Medulla oblongata (tissue), 1 donor: ENCODE measurements around the gene ENO2.
A peak's percentile ranks its signal among the peaks of the same experiment; 100 is the strongest.
"Not testable (repeated sequence)": the region's sequence is repeated elsewhere in the genome, so short reads cannot be mapped to it uniquely, and the experiment has no call there.

Experiments
- DNase-seq: peaks from one replicate; pipeline ENCODE4 v3.0.0-alpha.2; 2015; ENCODE audit errors: extremely low spot score

The ENO2 gene

DNA sequence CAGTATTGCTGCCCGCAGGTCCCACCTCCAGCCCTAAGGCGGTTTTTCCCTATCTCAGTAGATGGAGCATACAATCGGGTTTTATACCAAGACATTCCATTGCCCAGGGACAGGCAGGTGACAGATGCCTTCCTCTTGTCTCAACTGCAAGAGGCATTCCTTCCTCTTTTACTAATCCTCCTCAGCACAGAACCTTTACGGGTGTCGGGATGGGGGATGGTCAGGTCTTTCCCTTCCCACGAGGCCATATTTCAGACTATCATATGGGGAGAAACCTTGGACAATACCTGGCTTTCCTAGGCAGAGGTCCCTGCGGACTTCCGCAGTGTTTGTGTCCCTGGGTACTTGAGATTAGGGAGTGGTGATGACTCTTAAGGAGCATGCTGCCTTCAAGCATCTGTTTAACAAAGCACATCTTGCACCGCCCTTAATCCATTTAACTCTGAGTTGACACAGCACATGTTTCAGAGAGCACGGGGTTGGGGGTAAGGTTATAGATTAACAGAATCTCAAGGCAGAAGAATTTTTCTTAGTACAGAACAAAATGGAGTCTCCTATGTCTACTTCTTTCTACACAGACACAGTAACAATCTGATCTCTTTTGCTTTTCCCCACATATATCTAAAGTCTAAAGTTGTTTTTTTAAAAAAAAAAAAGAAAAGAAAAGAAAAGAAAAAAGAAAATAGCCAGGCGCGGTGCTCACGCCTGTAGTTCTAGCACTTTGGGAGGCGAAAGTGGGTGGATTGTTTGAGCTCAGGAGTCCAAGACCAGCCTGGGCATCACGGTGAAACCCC lies 28.0 kb upstream of the ENO2 start:
- not testable (repeated sequence) for DNase-seq

- DNase-seq = peak; percentile 7
Measured at GRCh38 chr12:6887460-6887859, 26.9 kb upstream of the ENO2 start.

- DNase-seq = peak; percentile 3
Measured at GRCh38 chr12:6888360-6888759, 26.0 kb upstream of the ENO2 start.

GRCh38 chr12:6888794-6889193 lies 25.6 kb upstream of the ENO2 start:
- DNase-seq = not testable (repeated sequence)

- not testable (repeated sequence) for DNase-seq
Measured at GRCh38 chr12:6889775-6890573, 24.4 kb upstream of the ENO2 start.

DNA sequence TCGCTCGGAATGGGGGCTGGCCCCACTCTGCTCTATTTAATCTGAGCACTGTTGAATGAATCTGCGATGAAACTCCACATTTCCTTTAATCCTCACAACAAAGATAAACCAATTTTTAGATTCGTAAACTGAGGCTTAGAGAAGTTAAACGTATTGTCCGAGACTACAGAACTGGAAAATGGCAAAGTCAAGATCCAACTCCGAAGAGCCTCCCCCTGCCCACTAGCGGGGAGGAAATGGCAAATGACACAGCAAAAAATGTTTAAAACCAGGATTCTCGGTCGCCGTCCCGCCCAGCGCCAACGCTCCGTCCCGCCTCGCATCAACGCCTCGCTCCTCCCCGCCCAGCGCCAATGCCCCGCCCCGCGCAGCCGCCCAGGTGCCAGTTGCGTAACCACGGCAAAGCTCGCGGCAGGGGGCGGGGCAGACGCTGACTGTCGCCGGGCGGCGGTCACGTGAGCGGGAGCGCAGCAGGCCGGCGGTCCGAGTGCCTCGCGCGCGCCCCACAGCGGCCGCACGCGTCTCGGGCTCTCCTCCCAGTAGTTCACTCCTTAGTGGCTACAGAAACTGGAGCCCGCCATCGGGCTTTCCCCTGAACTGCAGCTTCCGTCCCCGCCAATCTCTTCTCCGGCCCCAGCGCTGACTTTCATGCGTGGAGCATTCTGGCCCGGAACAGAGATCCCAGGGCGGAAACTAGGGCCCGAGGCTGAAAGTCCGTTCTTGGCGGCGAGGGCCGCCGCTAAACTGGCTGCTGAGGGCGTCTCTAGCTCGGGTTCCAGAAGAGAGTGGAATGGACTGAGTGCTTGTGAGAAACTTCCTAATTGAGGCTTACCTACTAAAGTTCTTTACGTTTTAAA lies 23.4 kb upstream of the ENO2 start:
- DNase-seq = peak; percentile 97

DNA sequence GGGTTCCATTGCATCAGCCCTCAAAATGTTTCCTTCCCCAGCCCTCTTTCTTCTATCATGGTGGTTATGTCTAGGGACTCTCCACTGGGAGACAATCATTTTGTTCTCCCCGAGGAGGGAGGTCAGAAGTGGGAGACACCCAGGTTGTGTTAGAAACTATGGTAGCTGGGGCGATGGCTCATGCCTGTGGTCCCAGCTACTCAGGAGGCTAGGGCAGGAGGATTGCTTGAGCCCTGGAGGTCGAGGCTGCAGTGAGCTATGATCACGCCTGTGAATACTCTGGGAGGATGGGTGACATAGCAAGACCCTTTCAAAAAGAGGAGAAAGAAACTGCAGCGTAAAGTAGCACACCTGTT lies 22.8 kb upstream of the ENO2 start:
- DNase-seq = no peak

DNA sequence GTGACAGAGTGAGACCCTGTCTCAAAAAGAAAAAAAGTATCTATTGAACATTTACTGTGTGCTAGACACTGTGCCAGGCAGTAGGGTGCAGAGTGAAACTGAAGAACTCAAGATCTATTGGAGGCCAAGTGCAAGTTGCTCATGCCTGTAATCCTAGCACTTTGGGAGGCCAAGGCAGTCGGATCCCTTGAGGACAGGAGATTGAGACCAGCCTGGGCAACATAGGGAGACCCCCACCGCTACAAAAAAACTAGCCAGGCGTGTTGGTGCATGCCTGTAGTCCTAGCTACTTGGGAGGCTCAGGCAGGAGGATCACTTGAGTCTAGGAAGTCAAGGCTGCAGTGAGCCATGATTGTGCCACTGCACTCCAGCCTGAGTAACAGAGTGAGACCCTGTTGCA lies 21.7 kb upstream of the ENO2 start:
- not testable (repeated sequence) for DNase-seq

DNA sequence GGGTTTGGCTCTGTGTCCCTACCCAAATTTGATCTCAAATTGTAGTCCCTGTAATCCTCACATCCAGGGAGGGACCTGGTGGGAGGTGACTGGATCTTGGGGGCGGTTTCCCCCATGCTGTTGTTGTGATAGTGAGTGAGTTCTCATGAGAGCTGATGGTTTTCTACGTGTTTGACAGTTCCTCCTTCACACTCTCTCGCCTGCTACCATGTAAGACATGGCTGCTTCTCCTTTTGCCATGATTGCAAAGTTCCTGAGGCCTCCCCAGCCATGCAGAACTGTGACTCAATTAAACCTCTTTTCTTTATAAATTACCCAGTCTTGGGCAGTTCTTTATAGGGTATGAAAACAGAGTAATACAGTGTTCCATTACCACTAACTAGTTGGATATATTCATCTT lies 20.1 kb upstream of the ENO2 start:
- no peak for DNase-seq

DNA sequence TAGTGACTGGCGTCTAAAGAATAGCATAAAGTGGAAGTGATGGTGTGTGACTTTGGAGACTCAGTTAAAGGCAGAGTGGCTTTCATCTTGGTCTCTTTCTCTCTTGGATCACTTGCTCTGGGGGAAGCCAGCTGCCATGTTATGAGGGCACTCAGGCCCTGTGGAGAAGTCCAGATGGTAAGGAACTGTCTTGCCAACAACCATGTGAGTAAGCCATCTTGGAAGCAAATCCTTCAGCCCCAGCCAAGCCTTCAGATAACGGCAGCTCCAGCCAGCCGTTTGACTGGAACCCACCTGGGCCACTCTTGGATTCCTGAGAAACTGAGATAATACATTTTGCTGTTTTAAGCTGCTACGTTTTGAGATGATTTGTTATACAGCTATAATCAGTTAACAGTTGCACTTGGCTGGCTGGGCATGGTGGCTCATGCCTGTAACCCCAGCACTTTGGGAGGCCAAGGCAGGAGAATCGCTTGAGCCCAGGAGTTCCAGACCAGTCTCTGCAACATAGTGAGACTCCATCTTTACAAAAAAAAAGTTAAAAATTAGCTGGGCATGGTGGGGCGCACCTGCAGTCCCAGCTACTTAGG lies 17.4 kb upstream of the ENO2 start:
- DNase-seq = no peak

DNA sequence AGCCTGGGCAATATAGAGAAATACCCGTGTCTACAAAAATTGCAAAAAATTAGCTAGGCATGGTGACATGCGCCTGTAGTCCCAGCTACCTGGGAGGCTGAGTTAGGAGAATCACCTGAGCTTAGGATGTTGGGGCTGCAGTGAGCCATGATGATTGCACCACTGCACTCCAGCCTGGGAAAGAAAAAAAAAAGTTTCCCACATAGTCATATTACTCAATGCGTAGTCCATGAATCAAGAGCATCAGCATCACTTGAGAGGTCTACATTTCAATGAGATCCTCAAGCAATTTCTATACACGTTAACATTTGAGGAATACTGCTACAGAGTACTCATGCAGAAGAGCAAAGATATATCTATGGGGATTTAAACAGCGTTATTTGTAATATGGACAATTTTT lies 15.0 kb upstream of the ENO2 start:
- DNase-seq = no peak

GRCh38 chr12:6899837-6900519 lies 14.4 kb upstream of the ENO2 start:
- peak; percentile 90 for DNase-seq

DNA sequence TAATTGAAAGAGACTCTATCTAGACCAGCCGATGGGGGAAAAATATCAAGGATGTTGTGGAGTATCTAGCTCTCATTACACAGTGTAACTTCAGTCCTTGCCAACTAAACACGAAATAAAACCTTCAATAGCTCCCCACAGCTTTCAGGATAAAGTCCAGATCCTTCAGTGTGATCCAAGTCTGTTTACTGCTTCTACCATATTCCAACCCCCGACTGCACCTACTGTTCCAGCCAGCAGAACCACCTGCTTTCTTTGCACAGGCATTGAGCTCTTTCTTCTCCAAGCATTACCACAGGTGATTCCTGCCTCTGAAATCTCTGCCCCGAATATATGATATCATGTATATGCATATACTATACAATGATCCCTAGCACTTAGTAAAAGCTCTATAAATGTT lies 11.9 kb upstream of the ENO2 start:
- DNase-seq = no peak

DNA sequence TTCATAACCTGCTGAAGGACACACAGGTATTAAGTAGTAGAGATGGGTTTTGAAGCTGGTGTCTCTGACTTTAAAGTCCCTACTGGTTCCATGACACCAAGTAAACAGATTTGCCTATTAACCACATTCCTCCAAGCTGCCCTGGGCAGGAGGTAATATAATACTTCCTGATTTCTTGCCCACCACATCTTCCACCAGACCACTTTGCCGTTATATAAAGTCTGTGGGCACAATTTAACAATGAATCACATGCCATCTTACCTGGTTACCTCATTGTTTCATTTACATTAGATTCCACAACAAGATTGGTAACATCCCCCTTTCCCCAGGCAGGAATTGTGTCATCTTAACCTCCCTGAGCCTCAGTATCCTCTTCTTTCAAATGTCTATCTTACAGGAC lies 10.7 kb upstream of the ENO2 start:
- DNase-seq = no peak

GRCh38 chr12:6904280-6905276 lies 9.8 kb upstream of the ENO2 start, which contains the start of gene LRRC23:
LRRC23 (plus strand) TSS chr12:6904822; CDS start chr12:6905634, 812 bp downstream.
- DNase-seq = peak; percentile 98

- DNase-seq = no peak
Measured at GRCh38 chr12:6905414-6906040, 8.9 kb upstream of the ENO2 start.

DNA sequence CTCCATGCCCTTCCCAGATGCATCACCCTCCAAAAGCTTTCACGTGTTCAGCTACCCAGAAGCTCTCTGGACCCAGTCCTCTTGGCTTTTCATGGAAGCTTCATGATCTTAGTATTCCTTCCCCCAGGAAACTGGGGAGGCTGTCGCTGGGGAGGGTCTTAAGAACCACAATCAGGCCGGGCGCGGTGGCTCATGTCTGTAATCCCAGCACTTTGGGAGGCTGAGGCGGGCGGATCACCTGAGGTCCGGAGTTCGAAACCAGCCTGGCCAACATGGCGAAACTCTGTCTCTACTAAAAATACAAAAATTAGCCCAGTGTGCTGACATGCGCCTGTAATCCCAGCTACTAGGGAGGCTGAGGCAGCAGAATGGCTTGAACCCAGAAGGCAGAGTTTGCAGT lies 6.2 kb upstream of the ENO2 start:
- not testable (repeated sequence) for DNase-seq

- DNase-seq = no peak
Measured at GRCh38 chr12:6909421-6910145, 4.8 kb upstream of the ENO2 start.
